DOHH2 (cell line): ENCODE data around the gene CERS6.

ENCODE experiments used
- H3F3A ChIP-seq: fragments of 200-600 bp; sonication (generic), shearing (Covaris generic); 2 replicates; pipeline ENCODE4 v1.6.0; 2016; ENCODE audit warnings: antibody characterized with exemption, mild to moderate bottlenecking; ENCODE audit not compliant: control insufficient read depth, insufficient read depth
- H3K27ac ChIP-seq: fragments of 200-600 bp; sonication (generic); 2 replicates; pipeline ENCODE4 v1.5.1; 2014; ENCODE audit warnings: low read depth, mild to moderate bottlenecking, low read length, moderate library complexity
- H3K27me3 ChIP-seq: fragments of 200-600 bp; sonication (generic); 2 replicates; pipeline ENCODE4 v1.6.1; 2014; ENCODE audit warnings: mild to moderate bottlenecking, low read length, mixed read lengths; ENCODE audit not compliant: control insufficient read depth
- H3K36me3 ChIP-seq: fragments of 200-600 bp; sonication (generic); 2 replicates; pipeline ENCODE4 v1.6.1; 2014; ENCODE audit warnings: mild to moderate bottlenecking, low read length, moderate library complexity, mixed read lengths; ENCODE audit not compliant: control insufficient read depth
- H3K4me1 ChIP-seq: fragments of 200-600 bp; sonication (generic); 2 replicates; pipeline ENCODE4 v1.6.1; 2014; ENCODE audit warnings: mild to moderate bottlenecking, low read length, mixed read lengths; ENCODE audit not compliant: control insufficient read depth
- H3K4me2 ChIP-seq: fragments of 200-600 bp; sonication (generic); 2 replicates; pipeline ENCODE4 v1.6.0; 2014; ENCODE audit warnings: mild to moderate bottlenecking, low read length, moderate library complexity
- H3K4me3 ChIP-seq: fragments of 200-600 bp; sonication (generic); 2 replicates; pipeline ENCODE4 v1.5.1; 2014; ENCODE audit warnings: mild to moderate bottlenecking, low read length, mixed read lengths
- H3K79me2 ChIP-seq: fragments of 200-600 bp; sonication (generic); 2 replicates; pipeline ENCODE4 v1.6.1; 2014; ENCODE audit warnings: mild to moderate bottlenecking, low read length, mixed read lengths; ENCODE audit not compliant: control insufficient read depth
- H3K9me2 ChIP-seq: fragments of 200-600 bp; sonication (generic); replicated peaks from 2 replicates; pipeline ENCODE4 v1.6.1; 2014; ENCODE audit warnings: mild to moderate bottlenecking, low read length, mixed read lengths; ENCODE audit not compliant: control insufficient read depth
- H3K9me3 ChIP-seq: fragments of 200-600 bp; sonication (generic); 2 replicates; pipeline ENCODE4 v1.6.1; 2014; ENCODE audit warnings: antibody characterized with exemption, low read length, mixed read lengths; ENCODE audit not compliant: control insufficient read depth, insufficient read depth
- H4K20me1 ChIP-seq: fragments of 200-600 bp; sonication (generic); 2 replicates; pipeline ENCODE4 v1.6.0; 2014; ENCODE audit warnings: low read depth, mild to moderate bottlenecking, antibody characterized with exemption, low read length, moderate library complexity; ENCODE audit not compliant: control insufficient read depth, insufficient read depth
- CTCF ChIP-seq: fragments of 200-600 bp; sonication (generic); IDR thresholded peaks from one replicate; pipeline ENCODE4 v1.5.1; 2014; ENCODE audit warnings: antibody characterized with exemption, mild to moderate bottlenecking, low read depth, low read length; ENCODE audit not compliant: poor library complexity, severe bottlenecking
- EZH2phosphoT487 ChIP-seq: fragments of 200-600 bp; sonication (generic); IDR thresholded peaks from 2 replicates; pipeline ENCODE4 v1.6.1; 2017; ENCODE audit warnings: borderline replicate concordance, mild to moderate bottlenecking, antibody characterized with exemption, low read length, moderate library complexity, mixed read lengths

Gene CERS6

GRCh38 chr2:168602379-168602778, 146.3 kb downstream of the CERS6 start:
- H3K4me1 ChIP-seq, result no peaks in the 10 kb centered on the region
- no peaks in the 10 kb centered on the region for H3K9me2 ChIP-seq
- no peaks in the 10 kb centered on the region for H3K79me2 ChIP-seq
- no peak overlapping the region for H3K4me2 ChIP-seq
- 0 out of 2 replicates have a peak, but pooled peaks cover 3% of the 10 kb centered on the region for H3K27me3 ChIP-seq
- H3K36me3 ChIP-seq, result no peaks in the 10 kb centered on the region
- no peaks in the 10 kb centered on the region for H3F3A ChIP-seq
- no peaks in the 10 kb centered on the region for H3K9me3 ChIP-seq
- H3K27ac ChIP-seq, result no peak overlapping the region
- TF ChIP-seq EZH2phosphoT487, result no peak
- TF ChIP-seq CTCF, result no peak
- no peaks in the 10 kb centered on the region for H4K20me1 ChIP-seq
- H3K4me3 ChIP-seq, result no peak overlapping the region

- Histone ChIP-seq H3K4me3 (no peak overlapping the region), H3K9me2 (no peaks in the 10 kb centered on the region), H3K4me2 (no peak overlapping the region), H3F3A (no peaks in the 10 kb centered on the region), H3K27ac (no peak overlapping the region), H3K79me2 (no peaks in the 10 kb centered on the region), H3K36me3 (no peaks in the 10 kb centered on the region), H3K4me1 (no peaks in the 10 kb centered on the region), H4K20me1 (no peaks in the 10 kb centered on the region), H3K27me3 (0 out of 2 replicates have a peak, but pooled peaks cover 3% of the 10 kb centered on the region), H3K9me3 (no peaks in the 10 kb centered on the region)
- TF ChIP-seq CTCF (no peak), EZH2phosphoT487 (no peak)
These were observed 146.9 kb downstream of the CERS6 start for GRCh38 chr2:168602846-168603401.

- Histone ChIP-seq H3K27me3 (0 out of 2 replicates have a peak, but pooled peaks cover 3% of the 10 kb centered on the region), H3K4me3 (no peak overlapping the region), H3K27ac (no peak overlapping the region), H3K36me3 (no peaks in the 10 kb centered on the region), H3K4me2 (no peak overlapping the region), H3K79me2 (no peaks in the 10 kb centered on the region), H3K9me2 (no peaks in the 10 kb centered on the region), H3F3A (no peaks in the 10 kb centered on the region), H4K20me1 (no peaks in the 10 kb centered on the region), H3K4me1 (no peaks in the 10 kb centered on the region), H3K9me3 (no peaks in the 10 kb centered on the region)
- TF ChIP-seq CTCF (no peak), EZH2phosphoT487 (no peak)
These were observed 147.4 kb downstream of the CERS6 start for GRCh38 chr2:168603439-168603961.

GRCh38 chr2:168604252-168604651, 148.2 kb downstream of the CERS6 start:
- Histone ChIP-seq H4K20me1 (no peaks in the 10 kb centered on the region), H3K27me3 (0 out of 2 replicates have a peak, but pooled peaks cover 3% of the 10 kb centered on the region), H3K4me3 (no peak overlapping the region), H3K4me1 (no peaks in the 10 kb centered on the region), H3K36me3 (no peaks in the 10 kb centered on the region), H3F3A (no peaks in the 10 kb centered on the region), H3K9me3 (no peaks in the 10 kb centered on the region), H3K27ac (no peak overlapping the region), H3K4me2 (no peak overlapping the region), H3K79me2 (no peaks in the 10 kb centered on the region), H3K9me2 (no peaks in the 10 kb centered on the region)
- TF ChIP-seq CTCF, result no peak
- TF ChIP-seq EZH2phosphoT487, result no peak
